HG03342 (cell line): Measurements from ENCODE around the gene CAPN2.

ENCODE experiments used
- ATAC-seq: cut with Tn5 transposase; IDR thresholded peaks from one replicate; pipeline ENCODE4 v1.9.1; 2021; ENCODE audit warnings: mild to moderate bottlenecking, moderate library complexity; ENCODE audit not compliant: unreplicated experiment

CAPN2 gene

DNA sequence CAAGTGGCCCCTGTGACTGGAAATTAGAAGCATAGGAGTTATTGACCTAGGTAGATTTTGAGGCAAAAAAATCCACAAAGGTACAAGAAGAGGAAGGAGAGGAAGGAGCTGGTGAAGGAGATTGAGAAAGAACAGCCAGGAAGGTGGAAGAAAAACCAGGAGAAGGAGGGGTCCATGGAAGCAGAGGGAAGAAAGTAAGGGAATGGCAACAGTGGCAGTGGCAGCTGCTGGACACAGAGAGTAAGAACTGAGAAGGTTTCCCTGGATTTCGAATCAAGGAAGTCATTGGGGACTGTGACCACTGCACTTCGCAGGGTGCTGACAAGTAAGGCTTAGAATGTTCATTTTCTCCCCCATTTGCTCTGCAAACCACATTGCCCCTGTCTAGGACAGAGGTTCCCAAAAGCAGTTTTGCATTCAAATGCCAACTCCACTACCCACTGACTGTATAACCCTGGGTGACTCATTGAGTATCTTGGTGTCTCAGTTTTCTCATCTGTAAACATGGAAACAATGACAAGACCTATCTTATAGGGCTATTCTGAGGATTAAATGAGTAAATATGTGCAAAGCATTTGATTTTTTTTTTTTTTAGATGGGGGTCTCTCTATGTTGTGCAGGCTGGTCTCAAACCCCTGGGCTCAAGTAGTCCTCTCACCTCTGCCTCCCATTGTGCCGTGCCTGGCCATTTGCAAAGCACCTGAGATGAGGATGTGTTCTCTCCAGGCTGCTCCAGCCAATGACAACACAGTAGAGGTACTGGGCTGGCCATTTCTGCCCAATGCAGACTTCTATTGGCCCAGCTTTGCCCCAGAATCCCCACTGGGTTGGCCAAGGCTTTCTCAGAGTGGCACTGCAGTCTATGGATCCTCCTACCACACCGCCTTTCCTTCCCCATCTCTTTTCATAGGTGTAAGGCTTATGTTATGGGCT, 9.3 kb upstream of the CAPN2 start:
- ATAC-seq, result no peak

DNA sequence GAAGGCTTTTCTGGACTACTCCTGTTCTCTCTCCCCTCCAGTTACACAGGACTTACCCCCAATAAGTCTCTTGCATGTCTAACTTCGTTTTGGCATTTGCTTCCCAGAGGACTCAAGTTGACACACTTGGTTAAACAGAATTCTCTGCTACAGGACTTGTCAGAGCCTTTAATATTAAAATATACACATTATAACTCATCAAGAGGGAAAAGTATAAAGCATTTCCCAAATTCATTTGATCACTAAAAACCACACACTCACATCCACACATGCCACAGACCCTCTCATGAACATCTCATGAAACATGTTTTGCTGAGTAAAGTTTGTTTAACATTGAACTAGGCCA, 8.7 kb upstream of the CAPN2 start:
- no peak for ATAC-seq

DNA sequence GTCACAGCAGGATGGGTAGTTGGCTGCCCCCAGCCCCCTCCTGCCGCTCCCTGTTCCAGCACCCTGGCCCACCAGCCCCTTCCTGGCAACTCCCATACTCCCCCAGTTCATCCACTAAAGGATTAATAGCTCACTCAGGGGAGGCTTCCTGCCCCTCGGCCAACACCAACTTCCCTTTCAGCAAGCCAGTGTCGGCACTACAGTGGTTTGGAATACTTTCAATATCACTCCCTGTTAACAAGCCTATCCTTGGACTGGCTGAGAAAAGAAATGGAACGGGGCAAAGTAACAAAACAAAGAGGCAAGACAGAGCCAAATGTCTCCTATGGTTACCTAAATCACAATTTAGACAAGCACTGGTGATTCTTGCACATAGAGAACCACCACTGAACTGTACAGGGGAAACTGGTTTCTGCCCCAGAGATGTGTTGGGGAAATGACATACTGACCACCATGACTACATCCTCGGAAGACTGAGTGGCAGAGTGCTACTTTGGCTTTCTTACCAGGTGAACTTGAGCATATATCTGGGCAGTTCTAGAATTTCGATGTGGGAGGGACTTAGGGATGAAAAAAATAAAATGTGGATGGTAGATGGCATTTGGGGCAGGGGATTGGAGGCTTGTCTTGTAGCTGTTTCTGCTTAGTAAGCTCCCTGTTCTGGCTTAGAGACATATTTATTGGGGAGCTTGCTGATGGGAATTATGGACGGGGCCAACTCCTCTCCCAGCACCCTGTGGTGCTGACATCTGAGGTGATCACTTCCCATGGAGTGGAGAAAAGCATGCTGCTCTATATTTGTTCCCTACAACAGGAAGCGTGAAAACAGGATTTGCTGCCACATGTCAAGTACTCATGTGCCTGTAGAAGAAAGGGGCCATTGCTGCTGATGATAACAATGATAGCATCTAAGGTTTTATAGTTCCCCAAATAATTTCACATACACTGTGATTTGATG, 7.1 kb upstream of the CAPN2 start:
- ATAC-seq, result no peak

DNA sequence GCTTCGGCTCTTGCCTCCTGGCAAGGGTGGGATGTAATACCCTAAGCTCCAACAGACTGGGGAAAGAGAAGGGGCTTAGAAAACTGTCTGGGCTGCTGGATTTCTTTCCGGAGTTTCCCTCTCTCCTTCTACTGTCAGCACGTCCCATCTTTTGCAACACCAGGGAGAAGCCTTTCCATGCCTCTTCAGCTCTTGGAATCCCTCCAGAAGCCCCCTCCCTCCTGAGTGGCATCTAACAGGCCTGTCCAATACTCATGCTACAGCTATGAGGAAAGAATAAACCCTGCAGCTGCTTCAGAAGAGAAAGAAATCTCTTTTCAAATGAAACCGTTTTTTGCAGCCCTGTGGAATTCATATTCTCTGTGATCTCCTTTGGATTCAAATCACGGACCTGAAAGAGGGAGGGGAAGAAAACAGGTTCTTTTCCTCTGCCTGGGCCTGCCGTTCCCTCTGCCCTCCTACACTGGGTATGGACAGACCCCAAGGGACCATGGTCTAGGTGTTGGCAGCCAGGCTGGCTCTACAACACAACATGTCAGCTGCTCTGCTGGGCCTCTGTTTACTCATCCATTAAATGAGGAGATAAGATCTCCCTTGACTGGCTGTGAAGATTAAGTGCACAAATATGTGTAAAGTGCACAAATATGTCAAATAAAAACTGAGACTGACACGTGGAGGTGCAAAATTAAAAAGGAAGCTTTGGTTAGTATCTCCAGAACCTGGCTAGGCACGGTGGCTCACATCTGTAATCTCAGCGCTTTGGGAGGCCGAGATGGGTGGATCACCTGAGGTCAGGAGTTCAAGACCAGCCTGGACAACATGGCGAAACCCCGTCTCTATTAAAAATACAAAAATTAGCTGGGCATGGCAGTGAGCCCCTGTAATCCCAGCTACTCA, 6.0 kb upstream of the CAPN2 start:
- ATAC-seq, result no peak

DNA sequence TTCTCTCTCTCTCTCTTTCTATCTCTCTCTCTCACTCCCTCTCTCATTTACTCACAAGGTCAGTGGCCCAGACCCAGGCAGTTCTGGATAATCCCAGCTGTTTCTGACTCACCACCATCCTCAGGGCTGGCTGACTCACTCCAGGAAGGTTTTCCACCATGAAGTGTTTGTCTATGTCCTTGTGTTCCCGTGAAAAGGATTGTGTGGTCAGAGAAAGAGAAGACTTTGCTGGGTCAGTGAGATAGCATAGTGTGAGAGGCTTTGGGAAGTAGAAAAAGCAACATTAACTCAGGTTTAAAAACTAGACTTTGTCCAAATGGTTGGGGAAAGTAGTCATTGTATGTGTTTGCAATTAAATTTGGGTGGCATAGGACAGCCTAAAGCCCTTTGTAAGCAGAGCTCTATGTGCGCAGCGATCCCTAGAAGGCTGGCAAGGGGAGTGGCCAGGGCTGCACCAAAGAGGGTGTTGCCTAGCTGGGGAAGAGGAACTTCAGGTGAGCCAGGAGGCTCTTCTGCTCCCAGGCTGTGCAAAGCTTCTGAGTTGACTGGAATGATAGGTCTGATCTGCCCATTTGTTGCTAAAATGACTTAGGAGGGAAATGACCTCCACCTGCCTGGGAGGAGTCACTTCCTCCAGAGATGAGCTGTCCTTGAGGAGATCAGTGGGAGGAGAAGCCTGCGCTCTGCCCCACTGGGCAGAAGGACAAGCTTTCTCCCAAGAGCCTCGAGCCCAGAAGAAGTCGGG, 4.9 kb upstream of the CAPN2 start:
- ATAC-seq, result no peak

DNA sequence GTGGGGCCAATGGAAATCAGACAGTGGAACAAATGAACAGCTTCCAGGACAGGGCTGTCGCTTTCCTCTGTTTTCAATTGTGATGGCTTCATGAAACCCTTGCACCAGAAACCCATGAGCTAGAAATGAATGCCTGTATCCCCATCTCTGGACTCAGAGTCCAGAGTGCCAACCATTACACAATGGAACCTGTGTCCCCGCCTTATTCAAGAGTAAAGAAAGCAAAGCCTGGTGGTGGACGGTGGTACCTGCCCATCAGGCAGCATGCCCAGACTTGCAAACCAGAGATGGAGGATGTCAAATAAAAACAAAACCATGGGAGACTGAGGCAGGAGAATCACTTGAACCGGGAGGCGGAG, 4.4 kb upstream of the CAPN2 start:
- ATAC-seq, result no peak

DNA sequence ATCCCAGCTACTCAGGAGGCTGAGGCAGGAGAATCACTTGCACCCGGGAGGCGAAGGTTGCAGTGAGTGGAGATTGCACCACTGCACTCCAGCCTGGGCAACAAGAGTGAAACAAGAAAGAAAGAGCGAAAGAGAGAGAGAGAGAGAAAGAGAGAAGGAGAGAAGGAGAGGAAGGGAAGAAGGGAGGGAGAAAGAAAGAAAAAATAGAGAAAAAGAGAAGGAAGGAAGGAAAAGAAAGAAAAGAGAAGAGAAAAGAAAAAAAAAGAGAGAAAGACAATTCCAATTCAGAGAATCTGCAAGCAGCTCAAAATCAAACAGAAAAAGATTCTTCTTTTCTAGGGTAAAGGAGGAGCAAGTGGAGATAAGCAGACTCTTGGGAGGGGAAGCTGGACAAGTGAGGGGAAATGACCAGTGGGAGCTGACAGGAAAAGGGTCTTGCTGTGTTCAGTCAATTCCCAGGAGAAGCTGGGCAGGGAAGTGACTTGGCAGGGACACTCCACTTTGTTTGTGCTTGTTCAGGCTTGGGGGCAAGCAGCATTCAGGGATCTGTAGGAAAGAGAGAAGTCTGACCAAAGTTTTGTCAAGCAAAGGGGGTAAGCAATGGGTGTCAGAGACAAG, 3.6 kb upstream of the CAPN2 start:
- no peak for ATAC-seq

DNA sequence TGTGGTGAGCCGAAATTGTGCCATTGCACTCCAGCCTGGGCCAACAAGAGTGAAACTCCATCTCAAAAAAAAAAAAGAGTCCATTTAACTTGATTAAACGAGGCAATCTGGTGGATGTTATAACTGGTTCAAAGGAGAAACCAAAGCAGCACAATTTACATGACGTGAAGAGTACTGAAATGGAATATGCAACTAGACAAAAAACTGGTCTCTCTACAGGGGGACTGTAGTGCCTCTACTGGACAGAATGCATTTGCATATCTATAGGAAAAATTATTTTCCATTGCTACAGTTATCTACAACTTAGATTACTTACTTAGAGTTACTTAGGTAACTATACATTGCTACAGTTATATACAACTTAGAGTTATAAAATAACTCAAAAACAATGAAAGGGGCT, 2.7 kb upstream of the CAPN2 start:
- ATAC-seq, result no peak

DNA sequence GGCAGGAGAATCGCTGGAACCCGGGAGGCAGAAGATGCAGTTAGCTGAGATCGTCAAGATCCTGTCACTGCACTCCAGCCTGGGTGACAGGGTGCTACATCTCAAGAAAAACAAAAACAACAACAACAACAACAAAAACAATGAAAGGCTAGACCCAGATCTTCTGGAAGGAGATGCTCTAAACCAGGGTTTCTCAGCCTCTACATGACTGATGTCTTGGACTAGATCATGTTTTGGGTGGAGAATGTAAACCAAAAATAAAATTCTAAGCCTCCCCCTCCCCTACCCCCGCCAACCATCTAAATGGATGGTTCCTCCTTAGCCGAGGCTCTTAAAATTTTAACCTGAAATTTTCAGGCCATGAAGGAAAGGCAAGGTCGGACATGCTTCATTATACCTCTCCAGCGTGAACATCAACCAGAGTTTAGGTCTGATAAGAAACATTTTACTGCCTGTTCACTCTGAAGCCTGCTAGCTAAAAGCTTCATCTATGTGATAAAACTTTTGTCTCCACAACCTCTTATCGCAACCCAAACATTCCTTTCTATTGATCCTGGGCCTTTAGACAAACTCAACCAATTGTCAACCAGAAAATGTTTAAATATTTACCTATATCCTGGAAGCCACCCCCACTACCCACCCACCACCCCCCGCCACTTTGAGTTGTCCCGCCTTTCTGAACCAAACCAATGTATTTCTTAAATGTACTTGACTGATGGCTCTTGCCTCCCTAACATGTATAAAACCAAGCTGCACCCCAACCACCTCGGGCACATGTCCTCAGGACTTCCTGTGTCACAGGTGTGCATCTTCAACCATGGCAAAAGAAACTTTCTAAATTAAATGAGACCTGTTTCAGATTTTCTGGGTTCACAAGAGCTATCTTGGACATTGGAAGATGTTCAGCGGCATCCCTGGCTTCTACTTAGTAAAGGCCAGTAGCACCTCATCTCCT, 1.9 kb upstream of the CAPN2 start:
- ATAC-seq, result no peak

DNA sequence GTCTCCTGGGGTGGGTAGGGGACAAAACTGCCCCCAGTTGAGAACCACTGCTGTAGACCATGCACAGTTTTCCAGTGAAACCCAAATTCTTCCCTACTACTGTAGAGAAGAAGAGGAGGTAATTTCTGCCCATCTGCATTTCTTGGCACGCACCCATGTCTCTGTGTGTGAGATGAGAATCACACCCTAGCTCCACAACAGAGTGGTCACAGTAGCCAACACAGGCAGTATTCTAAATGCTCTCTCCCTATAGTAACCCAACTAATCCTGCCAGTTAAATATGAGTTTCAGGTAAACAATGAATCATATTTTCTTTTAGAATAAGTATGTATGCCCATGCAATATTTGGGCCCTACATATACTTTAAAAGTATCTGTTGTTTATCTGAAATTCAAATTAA, 1.2 kb upstream of the CAPN2 start:
- no peak for ATAC-seq

DNA sequence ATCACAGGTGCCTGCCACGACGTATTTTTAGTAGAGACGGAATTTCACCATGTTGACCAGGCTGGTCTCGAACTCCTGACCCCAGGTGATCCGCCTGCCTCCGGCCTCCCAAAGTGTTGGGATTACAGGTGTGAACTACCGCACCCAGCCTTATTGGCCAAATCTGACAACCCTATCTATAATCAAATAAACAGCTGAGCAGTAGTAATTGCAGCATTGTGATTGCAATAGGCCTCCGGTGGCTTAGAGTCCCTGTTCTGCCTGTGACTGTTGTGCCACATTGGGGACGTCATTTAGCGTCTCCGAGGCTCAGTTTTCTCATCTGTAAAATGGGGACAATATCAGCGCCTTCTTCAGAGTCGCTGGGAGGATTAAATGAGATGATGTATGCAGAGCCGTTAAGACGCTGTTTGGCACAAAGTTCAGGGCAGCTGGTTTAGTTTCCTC, 569 bp upstream of the CAPN2 start:
- ATAC-seq, result no peak

DNA sequence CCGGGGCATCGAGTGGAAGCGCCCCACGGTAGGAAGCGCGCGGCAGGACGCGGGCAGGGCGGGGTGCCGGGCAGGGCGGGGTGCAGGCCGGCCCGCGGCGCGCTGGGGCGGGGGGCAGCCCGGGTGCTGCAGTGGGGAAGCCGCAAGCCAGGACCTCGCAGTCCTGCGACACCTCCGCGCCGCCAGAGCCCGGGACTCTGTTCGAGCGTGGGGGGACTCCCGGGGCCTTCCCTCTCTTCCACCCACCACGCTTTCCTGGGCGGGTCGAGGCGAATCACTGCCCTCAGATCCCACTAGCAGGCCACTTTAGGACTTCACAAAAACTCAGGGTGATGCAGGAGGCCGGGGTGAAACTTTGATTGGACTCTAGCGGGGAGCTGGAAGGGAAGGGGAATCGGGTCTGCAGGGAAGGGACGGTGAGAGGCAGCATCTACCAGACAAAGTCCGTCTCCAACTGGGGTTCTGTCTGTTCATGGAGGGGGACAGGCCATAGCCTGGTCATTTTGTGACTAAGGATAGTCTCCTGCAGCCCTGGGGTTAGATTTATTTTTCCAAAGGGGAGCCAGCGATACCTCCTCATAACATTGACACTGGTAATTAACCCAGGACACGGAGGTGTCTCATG, 623 bp downstream of the CAPN2 start:
- peak; percentile 33 for ATAC-seq

DNA sequence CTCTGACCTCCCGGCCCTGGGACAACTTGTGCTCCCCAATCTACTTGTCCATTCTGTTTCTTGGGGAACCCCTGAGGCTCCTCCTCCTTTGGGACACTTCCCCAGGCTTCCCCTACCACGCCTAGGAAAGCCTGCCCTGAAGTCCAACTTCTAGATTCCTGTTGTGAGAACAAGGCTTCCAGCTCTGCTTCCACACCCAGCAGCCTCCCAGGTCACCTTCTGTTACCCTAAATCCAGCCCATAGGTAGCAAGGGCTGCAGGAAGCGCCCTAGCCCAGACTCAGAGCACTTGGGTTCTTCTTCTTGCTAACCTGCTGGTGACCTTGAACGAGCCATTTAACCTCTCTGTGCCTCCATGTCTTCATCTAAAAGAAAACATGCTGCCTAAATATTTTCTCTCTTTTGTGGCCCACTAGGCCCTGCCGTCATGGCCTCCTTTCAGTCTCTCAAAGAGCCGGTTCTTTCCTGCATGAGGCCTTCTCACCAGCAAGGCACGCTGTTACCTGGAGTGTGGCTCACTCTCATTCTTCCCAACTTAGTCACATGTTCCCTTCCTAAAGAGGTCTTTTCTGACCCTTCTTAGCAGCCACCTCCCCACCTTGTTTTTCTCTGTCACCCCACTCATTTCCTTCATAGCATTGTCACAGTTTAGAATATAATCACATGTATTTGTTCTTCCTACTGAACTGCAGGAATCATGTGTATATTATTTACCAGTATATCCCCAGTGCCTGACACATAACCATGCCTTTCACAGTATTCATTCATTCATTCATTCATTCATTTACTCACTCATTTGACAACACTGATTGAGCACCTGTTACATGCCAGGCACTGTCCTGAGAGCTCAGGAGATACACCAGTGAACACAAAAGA, 1.4 kb downstream of the CAPN2 start:
- ATAC-seq, result no peak

DNA sequence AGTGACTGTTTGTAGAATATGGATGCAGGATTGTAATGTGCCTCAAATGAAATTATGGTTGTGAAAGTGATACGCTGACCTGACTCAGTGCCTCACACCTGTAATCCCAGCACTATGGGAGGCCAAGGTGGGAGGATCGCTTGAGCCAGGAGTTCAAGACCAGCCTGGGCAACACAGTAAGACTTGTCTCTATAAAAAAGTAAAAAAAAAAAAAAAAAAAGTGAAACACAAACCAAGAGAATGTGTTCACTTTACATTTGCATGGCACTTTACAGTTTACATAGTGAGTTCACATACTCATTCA, 2.0 kb downstream of the CAPN2 start:
- ATAC-seq, result no peak

DNA sequence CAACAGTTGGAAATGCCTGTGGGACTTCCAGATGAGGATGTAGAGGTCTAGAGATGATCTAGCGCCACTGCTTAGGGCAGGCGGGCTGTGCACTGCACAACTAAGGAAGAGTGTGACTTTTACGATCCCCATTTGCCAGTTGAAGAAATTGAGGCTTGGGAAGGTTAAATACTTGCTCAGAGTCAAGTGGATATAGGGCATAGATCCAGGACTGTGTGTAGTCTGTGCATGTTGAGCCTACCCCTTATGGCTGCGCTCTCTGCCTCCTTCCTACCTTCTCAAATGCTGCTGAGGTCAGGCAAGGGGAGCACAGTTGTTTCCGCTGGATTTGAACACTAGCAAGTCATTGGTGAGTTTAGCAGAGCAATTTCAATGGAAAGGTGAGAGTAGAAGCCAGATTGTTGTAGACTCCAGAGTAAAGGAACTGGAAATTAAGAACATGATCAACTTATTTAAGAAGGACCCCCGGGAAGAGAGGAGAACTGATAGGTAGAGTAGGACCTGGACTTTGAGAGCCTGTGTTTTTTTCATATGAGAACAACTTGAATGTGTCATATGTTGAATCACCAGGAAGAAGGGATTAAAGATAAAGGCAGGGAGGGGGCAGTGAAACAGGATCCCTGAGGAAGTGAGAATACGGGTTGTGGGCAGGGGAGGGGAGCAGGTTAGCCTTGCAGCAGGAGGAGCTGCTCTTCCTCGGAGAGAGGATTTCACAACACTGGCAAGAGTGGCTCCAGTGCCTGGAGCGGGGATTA, 2.7 kb downstream of the CAPN2 start:
- ATAC-seq, result no peak

DNA sequence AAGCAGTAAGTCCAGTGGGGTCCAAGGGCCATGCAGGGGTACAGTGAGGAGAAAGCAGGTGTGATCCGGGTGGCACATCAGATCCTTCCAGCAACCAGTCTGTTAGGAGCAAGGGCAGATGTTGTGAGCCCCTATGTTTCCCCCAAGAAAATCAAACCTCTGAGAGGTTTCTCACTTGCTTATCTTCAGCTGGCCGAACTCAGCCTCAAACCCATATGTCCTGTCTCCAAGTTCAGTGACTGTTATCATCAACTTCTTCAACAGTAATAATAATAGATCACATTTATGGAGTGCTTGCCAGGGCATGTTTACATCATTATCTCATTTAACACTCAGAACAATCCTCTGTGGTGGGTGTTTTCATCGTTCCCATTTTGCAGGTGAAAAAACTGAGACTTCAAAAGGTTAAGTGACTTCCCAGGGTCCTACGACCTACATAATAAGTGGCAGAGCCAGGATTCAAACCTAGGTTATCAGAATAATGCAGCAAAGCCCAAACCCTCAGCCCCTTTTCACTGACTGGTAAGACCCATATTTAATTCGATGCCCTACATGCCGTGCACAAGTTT, 3.3 kb downstream of the CAPN2 start:
- no peak for ATAC-seq
